Calu3 (cell line): ENCODE data around the gene GRK3. TPM values are rescaled to one million over a fixed set of nuclear protein-coding genes. Genes with fewer than 3 reads are reported as not detected.
"Not testable (repeated sequence)": the region's sequence is repeated elsewhere in the genome, so short reads cannot be mapped to it uniquely, and the experiment has no call there.

Experiments
- BruUV-seq: library from RNA; stranded (reverse); fragments of 400-500 nt; replicated peaks from 2 replicates; lab custom pipeline; 2021; lab: Mats Ljungman, UMichigan
- CTCF ChIA-PET: fragments of 300-600 bp; sonication (Branson Sonifier 250); formaldehyde crosslinking; loops from one replicate; lab custom pipeline; 2022; ENCODE audit warnings: antibody characterized with exemption; lab: Charles Lee
- DNase-seq: peaks from one replicate; pipeline ENCODE4 v3.0.0; 2022
- H3K27ac Mint-ChIP-seq: one replicate; pipeline ENCODE4 v1.8.0; 2022; ENCODE audit warnings: mixed read lengths; ENCODE audit not compliant: unreplicated experiment
- H3K27me3 Mint-ChIP-seq: one replicate; pipeline ENCODE4 v1.8.0; 2022; ENCODE audit warnings: mixed read lengths; ENCODE audit not compliant: unreplicated experiment
- H3K36me3 Mint-ChIP-seq: one replicate; pipeline ENCODE4 v1.8.0; 2022; ENCODE audit warnings: mild to moderate bottlenecking, moderate library complexity, mixed read lengths; ENCODE audit not compliant: insufficient read depth, unreplicated experiment
- H3K4me1 Mint-ChIP-seq: one replicate; pipeline ENCODE4 v1.8.0; 2022; ENCODE audit warnings: mild to moderate bottlenecking, low read depth, mixed read lengths; ENCODE audit not compliant: unreplicated experiment
- H3K4me3 Mint-ChIP-seq: one replicate; pipeline ENCODE4 v1.8.0; 2022; ENCODE audit warnings: mild to moderate bottlenecking, low read depth, moderate library complexity, mixed read lengths; ENCODE audit not compliant: unreplicated experiment
- H3K9me3 Mint-ChIP-seq: one replicate; pipeline ENCODE4 v1.8.0; 2022; ENCODE audit warnings: low read depth, mixed read lengths; ENCODE audit not compliant: unreplicated experiment
- intact Hi-C: fragments of 100-400 bp; cut with micrococcal nuclease; formaldehyde crosslinking; loops from one replicate; pipeline ENCODE4 v1.10.0; 2022; ENCODE audit not compliant: unreplicated experiment
- total RNA-seq: library from RNA; stranded (reverse); gene quantifications from 2 replicates; pipeline ENCODE4 v1.2.3, GENCODE V29; 2022
- TF ChIP-seq, protein P1 (sequence below): fragments of 200-600 bp; IDR thresholded peaks from one replicate; pipeline ENCODE4 v1.8.0; 2022; ENCODE audit warnings: antibody characterized with exemption; ENCODE audit not compliant: unreplicated experiment

GRK3 gene
- total RNA-seq, 1 experiment from 2014 or later: 12.0 TPM

DNA sequence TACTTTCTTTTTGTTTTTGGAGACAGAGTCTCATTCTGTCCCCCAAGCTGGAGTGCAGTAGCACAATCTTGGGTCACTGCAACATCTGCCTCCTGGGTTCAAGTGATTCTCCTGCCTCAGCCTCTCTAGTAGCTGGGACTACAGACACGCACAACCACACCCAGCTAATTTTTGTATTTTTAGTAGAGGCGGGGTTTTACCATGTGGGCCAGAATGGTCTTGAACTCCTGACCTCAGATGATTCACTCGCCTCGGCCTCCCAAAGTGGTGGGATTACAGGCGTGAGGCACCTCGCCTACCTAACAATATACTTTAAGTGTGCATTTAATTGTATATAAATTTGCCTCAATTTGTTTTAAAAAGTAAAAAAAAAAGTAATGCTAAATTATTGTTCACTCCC is 38.4 kb downstream of the GRK3 start:
- Mint-ChIP-seq H3K36me3 (no peaks in the 10 kb centered on the region), H3K9me3 (no peaks in the 10 kb centered on the region), H3K4me1 (no peaks in the 10 kb centered on the region), H3K27ac (no peak overlapping the region), H3K27me3 (no peaks in the 10 kb centered on the region), H3K4me3 (no peak overlapping the region)
- BruUV-seq: no TSS peak
- DNase-seq: no peak
- intact Hi-C loops: loop anchor here (10.0 kb wide), 1 partner anchor 538 kb away; no protein-coding TSS in a partner anchor
- CTCF ChIA-PET: no interaction called here
- TF ChIP-seq, protein P1, sequence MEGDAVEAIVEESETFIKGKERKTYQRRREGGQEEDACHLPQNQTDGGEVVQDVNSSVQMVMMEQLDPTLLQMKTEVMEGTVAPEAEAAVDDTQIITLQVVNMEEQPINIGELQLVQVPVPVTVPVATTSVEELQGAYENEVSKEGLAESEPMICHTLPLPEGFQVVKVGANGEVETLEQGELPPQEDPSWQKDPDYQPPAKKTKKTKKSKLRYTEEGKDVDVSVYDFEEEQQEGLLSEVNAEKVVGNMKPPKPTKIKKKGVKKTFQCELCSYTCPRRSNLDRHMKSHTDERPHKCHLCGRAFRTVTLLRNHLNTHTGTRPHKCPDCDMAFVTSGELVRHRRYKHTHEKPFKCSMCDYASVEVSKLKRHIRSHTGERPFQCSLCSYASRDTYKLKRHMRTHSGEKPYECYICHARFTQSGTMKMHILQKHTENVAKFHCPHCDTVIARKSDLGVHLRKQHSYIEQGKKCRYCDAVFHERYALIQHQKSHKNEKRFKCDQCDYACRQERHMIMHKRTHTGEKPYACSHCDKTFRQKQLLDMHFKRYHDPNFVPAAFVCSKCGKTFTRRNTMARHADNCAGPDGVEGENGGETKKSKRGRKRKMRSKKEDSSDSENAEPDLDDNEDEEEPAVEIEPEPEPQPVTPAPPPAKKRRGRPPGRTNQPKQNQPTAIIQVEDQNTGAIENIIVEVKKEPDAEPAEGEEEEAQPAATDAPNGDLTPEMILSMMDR: no peak

DNA sequence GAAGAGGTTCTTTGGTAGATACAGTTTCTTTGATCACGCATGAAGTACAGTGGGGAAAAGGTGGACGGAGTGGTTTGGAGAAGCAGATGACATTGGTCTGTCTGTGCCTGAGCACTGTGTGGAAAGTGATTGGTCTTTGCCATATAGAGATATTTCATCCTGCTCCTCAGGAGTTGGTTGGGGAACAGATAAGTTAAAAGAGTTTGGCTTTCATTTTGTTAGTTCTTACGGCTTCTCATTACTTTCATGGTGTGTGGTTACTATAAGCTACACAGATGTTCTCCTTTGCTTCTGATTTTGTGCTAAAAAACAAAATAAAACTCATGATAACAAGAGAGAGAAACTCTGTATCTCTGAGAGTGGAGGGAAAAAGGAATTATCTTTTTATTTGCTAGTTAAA is 40.7 kb downstream of the GRK3 start:
- H3K4me3 Mint-ChIP-seq, H3K36me3 Mint-ChIP-seq, CTCF ChIA-PET, H3K27ac Mint-ChIP-seq, H3K9me3 Mint-ChIP-seq, H3K4me1 Mint-ChIP-seq, BruUV-seq, H3K27me3 Mint-ChIP-seq, DNase-seq: not testable (repeated sequence)
- intact Hi-C loops: loop anchor here (5.0 to 10.0 kb wide), 2 partner anchors 303 to 540 kb away; no protein-coding TSS in a partner anchor

DNA sequence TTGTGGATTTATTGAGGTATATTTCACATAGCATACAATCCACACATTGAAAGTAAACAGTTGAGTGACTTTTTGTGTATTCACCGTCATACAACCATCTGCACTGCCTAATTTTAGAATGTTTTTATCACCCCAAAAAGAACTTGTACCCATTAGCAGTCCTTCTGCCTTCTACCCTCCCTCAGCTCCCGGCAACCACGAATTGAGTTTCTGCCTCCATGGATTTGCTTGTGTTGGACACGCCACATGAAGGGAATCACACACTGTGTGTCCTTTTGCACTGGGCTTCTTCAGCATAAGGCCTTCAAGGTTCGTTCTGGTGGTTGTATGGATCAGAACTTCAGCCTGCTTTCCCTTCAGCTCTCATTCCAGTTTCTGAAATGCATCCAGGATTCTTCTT is 41.1 kb downstream of the GRK3 start:
- H3K4me3 Mint-ChIP-seq, CTCF ChIA-PET, H3K27me3 Mint-ChIP-seq, H3K4me1 Mint-ChIP-seq, H3K27ac Mint-ChIP-seq, H3K36me3 Mint-ChIP-seq, H3K9me3 Mint-ChIP-seq, BruUV-seq, DNase-seq: not testable (repeated sequence)
- intact Hi-C loops: loop anchor here (5.0 to 10.0 kb wide), 2 partner anchors 303 to 541 kb away; no protein-coding TSS in a partner anchor

DNA sequence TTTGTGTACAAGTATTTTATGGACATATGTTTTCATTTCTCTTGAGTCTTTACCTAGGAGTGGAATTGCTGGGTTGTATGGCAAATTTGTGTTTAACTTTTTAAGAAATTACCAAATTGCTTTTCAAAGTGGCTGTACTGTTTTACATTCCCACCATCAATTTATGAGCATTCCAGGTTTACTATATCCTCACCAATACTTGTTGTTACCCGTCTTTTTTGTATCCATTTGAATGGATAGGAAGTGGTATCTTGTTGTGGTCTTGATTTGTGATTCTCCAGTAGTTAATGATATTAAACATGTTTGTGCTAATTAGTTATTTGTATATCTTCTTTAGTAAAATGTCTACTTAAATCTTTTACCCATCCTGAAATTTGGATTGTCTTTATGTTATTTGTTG is 46.8 kb downstream of the GRK3 start:
- DNase-seq, H3K4me1 Mint-ChIP-seq, H3K9me3 Mint-ChIP-seq, CTCF ChIA-PET, BruUV-seq, H3K4me3 Mint-ChIP-seq, H3K27ac Mint-ChIP-seq, H3K36me3 Mint-ChIP-seq, H3K27me3 Mint-ChIP-seq, intact Hi-C loops: not testable (repeated sequence)

DNA sequence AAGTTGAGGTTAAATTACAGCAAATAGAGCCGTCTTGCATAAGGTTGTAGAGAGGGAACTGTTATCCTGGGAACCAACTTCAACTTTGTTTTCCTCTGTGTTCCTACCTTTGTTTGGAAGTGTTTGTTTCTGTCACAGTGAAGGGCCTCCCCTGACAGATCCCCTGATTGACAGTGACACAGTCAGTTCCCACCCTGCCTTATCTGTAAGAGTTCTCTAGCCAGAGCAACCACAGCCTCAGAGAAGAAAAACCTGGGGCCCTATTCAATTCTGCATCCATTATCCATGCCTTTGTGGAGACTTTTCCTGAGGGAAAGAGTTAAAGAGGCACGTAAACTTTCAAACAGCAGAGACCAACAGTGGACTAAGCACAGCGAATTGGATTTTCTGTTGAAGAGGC is 48.7 kb downstream of the GRK3 start:
- H3K27ac Mint-ChIP-seq, H3K36me3 Mint-ChIP-seq, intact Hi-C loops, H3K9me3 Mint-ChIP-seq, H3K4me3 Mint-ChIP-seq, H3K4me1 Mint-ChIP-seq, DNase-seq, H3K27me3 Mint-ChIP-seq, BruUV-seq, CTCF ChIA-PET: not testable (repeated sequence)

DNA sequence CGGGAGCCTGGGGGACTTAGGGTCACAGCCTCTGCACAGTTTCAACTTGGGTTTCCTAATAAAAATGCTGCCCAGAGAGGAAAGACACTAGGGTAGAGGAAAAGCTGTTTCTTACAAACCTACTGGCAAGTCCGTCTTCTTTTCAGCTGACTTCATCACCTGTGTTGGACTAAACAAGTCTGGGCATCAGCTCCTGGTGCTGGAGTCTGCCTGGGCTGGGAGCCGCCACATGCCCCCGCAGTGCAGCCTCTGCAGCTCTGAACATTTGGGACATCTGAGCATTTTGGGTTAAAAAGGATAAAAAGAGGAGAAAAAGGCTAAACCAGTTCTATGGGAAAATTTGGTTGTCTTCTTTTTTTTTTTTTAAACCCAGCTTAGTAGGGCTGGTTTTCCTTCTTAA is 49.1 kb downstream of the GRK3 start:
- DNase-seq, CTCF ChIA-PET, H3K4me3 Mint-ChIP-seq, H3K27ac Mint-ChIP-seq, H3K4me1 Mint-ChIP-seq, H3K36me3 Mint-ChIP-seq, BruUV-seq, H3K27me3 Mint-ChIP-seq, H3K9me3 Mint-ChIP-seq, intact Hi-C loops: not testable (repeated sequence)

DNA sequence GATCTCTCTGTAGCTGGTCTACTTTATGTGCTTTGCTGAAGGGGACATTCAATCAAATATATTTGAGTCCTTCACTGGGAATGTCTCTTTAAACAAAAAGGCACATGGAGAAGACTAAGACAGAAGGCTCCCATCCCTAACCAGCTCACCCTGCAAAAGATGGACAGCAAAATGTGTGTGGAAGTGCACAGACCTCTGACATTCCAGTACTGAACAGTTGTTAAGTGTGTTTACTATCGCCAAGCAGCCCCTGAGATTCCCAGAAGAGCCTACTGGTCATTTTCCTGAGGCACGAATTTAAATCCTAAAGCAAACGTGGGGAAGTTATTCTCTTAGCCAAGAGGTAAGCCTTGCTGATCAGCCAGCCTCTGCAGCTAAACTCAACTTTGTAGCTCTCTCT is 50.3 kb downstream of the GRK3 start:
- intact Hi-C loops, H3K4me1 Mint-ChIP-seq, BruUV-seq, H3K27ac Mint-ChIP-seq, H3K4me3 Mint-ChIP-seq, DNase-seq, H3K9me3 Mint-ChIP-seq, H3K27me3 Mint-ChIP-seq, CTCF ChIA-PET, H3K36me3 Mint-ChIP-seq: not testable (repeated sequence)
